ENCODE results near the gene WWP2.

DNA sequence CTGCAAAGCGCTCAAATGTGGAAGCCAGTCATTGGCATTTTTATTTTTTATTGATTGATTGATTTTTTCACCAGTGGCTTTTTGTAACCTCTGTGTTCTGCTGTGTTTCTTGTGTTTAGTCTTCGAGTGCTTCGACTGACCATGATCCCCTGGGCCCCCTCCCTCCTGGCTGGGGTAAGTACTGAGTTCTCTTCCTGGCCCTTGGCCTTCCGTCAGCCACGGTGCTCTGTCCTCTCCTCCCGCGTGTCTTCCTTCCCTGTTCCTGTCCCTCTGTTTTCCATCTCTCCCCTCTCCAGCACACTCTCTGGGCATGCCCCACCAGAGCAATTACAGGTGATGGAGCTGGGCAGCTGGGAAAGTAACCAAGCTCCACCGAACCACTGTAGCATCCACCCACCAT, 163.2 kb downstream of the WWP2 start:
- TF ChIP-seq, protein P1, sequence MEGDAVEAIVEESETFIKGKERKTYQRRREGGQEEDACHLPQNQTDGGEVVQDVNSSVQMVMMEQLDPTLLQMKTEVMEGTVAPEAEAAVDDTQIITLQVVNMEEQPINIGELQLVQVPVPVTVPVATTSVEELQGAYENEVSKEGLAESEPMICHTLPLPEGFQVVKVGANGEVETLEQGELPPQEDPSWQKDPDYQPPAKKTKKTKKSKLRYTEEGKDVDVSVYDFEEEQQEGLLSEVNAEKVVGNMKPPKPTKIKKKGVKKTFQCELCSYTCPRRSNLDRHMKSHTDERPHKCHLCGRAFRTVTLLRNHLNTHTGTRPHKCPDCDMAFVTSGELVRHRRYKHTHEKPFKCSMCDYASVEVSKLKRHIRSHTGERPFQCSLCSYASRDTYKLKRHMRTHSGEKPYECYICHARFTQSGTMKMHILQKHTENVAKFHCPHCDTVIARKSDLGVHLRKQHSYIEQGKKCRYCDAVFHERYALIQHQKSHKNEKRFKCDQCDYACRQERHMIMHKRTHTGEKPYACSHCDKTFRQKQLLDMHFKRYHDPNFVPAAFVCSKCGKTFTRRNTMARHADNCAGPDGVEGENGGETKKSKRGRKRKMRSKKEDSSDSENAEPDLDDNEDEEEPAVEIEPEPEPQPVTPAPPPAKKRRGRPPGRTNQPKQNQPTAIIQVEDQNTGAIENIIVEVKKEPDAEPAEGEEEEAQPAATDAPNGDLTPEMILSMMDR (IDR thresholded peaks at IDR 0.05): no peak
- TF ChIP-seq SIN3A (IDR thresholded peaks at IDR 0.05; ENCODE audit: borderline replicate concordance, insufficient read depth, low read depth, low read length): no peak
